Measurements from ENCODE around the gene ZNF678.

ZNF678 gene

DNA sequence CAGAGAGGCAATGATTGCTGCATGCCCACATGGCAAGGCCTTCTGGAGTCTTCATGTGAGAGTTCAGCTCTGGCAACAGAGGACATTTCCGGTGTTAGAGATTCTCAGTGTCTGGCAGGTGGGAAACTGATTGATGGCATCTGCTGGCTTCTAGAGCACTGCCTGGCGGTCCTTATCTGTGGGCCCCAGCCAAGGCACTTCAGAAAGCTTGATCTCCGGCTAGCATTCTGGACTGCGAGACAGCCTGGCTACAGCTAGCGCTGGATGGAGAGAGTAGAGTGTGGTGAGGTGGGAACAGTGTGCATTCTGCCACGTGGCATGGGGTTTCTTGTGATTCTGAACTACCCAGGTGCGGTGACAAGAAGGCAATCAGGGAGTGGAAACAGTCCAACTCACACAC lies 9.4 kb downstream of the ZNF678 start:
- Histone ChIP-seq H3K4me3 (ENCODE audit: low read depth, low read length) (no peak overlapping the region), H3K27ac (ENCODE audit: extremely low read depth, low read depth, low read length) (no peak overlapping the region), H3K9me3 (ENCODE audit: control insufficient read depth, insufficient read depth, low read depth, low read length) (no peaks in the 10 kb centered on the region; the same call in 1 of the 2 replicates), H3K4me1 (ENCODE audit: control insufficient read depth, insufficient read depth, low read length) (no peaks in the 10 kb centered on the region), H3K36me3 (ENCODE audit: control insufficient read depth in 2 of 2, insufficient read depth in 1 of 2, low read length in 2 of 2) (peaks cover 0 to 3% of the 10 kb centered on the region in 2 experiments; a peak in 1 of 3 replicates)
- CTCF ChIA-PET = interaction anchor here (1.1 kb wide), 1 partner anchor 9 kb away, joined by 4 read pairs; no protein-coding TSS in a partner anchor
- POLR2A ChIA-PET = no interaction called here
- no peak for TF ChIP-seq ZNF184 (tag by site-specific recombination; IDR thresholded peaks at IDR 0.05)
- TF ChIP-seq ZNF707 (tag by site-specific recombination; IDR thresholded peaks at IDR 0.05) = no peak

GRCh38 chr1:227574926-227575325 lies 11.6 kb downstream of the ZNF678 start:
- Histone ChIP-seq H3K4me1 (ENCODE audit: control insufficient read depth, insufficient read depth, low read length) (no peaks in the 10 kb centered on the region), H3K9me3 (ENCODE audit: control insufficient read depth, insufficient read depth, low read depth, low read length) (no peaks in the 10 kb centered on the region; the same call in 1 of the 2 replicates), H3K27ac (ENCODE audit: extremely low read depth, low read depth, low read length) (no peak overlapping the region), H3K36me3 (ENCODE audit: control insufficient read depth in 2 of 2, insufficient read depth in 1 of 2, low read length in 2 of 2) (peaks cover 0 to 3% of the 10 kb centered on the region in 2 experiments; a peak in 1 of 3 replicates), H3K4me3 (ENCODE audit: low read depth, low read length) (no peak overlapping the region)
- POLR2A ChIA-PET = no interaction called here
- no peak for TF ChIP-seq KLF1 (tag by site-specific recombination; IDR thresholded peaks at IDR 0.05)
- TF ChIP-seq GLI4 (tag by site-specific recombination; IDR thresholded peaks at IDR 0.05) = no peak
- TF ChIP-seq PBX3 (CRISPR knock-in tag; IDR thresholded peaks at IDR 0.05) = no peak
- TF ChIP-seq, protein P1, sequence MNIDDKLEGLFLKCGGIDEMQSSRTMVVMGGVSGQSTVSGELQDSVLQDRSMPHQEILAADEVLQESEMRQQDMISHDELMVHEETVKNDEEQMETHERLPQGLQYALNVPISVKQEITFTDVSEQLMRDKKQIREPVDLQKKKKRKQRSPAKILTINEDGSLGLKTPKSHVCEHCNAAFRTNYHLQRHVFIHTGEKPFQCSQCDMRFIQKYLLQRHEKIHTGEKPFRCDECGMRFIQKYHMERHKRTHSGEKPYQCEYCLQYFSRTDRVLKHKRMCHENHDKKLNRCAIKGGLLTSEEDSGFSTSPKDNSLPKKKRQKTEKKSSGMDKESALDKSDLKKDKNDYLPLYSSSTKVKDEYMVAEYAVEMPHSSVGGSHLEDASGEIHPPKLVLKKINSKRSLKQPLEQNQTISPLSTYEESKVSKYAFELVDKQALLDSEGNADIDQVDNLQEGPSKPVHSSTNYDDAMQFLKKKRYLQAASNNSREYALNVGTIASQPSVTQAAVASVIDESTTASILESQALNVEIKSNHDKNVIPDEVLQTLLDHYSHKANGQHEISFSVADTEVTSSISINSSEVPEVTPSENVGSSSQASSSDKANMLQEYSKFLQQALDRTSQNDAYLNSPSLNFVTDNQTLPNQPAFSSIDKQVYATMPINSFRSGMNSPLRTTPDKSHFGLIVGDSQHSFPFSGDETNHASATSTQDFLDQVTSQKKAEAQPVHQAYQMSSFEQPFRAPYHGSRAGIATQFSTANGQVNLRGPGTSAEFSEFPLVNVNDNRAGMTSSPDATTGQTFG (tag by site-specific recombination; IDR thresholded peaks at IDR 0.05; ENCODE audit: borderline replicate concordance) = no peak
- TF ChIP-seq SETDB1 (IDR thresholded peaks at IDR 0.05; ENCODE audit: insufficient read length, low read length) = peak; percentile 60
- TF ChIP-seq ZNF280D (tag by site-specific recombination; IDR thresholded peaks at IDR 0.05) = peak; percentile 95
- no peak for TF ChIP-seq WT1 (tag by site-specific recombination; IDR thresholded peaks at IDR 0.05)
- TF ChIP-seq, protein P2, sequence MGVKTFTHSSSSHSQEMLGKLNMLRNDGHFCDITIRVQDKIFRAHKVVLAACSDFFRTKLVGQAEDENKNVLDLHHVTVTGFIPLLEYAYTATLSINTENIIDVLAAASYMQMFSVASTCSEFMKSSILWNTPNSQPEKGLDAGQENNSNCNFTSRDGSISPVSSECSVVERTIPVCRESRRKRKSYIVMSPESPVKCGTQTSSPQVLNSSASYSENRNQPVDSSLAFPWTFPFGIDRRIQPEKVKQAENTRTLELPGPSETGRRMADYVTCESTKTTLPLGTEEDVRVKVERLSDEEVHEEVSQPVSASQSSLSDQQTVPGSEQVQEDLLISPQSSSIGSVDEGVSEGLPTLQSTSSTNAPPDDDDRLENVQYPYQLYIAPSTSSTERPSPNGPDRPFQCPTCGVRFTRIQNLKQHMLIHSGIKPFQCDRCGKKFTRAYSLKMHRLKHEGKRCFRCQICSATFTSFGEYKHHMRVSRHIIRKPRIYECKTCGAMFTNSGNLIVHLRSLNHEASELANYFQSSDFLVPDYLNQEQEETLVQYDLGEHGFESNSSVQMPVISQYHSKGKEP (tag by site-specific recombination; IDR thresholded peaks at IDR 0.05) = no peak
- TF ChIP-seq ZNF24 (tag by site-specific recombination; IDR thresholded peaks at IDR 0.05) = no peak
- TF ChIP-seq ZNF544 (tag by site-specific recombination; IDR thresholded peaks at IDR 0.05) = no peak
- no peak for TF ChIP-seq ZNF660 (tag by site-specific recombination; IDR thresholded peaks at IDR 0.05)
- CTCF ChIA-PET = no interaction called here

GRCh38 chr1:227576189-227576588 lies 12.8 kb downstream of the ZNF678 start:
- ChIA-PET POLR2A (no interaction called here), CTCF (interaction anchor here (0.7 kb wide), 1 partner anchor 292 kb away, joined by 4 read pairs; no protein-coding TSS in a partner anchor)
- no peaks in the 10 kb centered on the region for H3K4me1 ChIP-seq (ENCODE audit: control insufficient read depth, insufficient read depth, low read length)
- H3K9me3 ChIP-seq (ENCODE audit: control insufficient read depth, insufficient read depth, low read depth, low read length) = no peaks in the 10 kb centered on the region; the same call in 1 of the 2 replicates
- no peak overlapping the region for H3K27ac ChIP-seq (ENCODE audit: extremely low read depth, low read depth, low read length)
- no peak overlapping the region for H3K4me3 ChIP-seq (ENCODE audit: low read depth, low read length)
- peaks cover 0 to 3% of the 10 kb centered on the region in 2 experiments; a peak in 1 of 3 replicates for H3K36me3 ChIP-seq (ENCODE audit: control insufficient read depth in 2 of 2, insufficient read depth in 1 of 2, low read length in 2 of 2)
- TF ChIP-seq ZNF175 (tag by site-specific recombination; IDR thresholded peaks at IDR 0.05) = no peak
- TF ChIP-seq ZNF624 (tag by site-specific recombination; IDR thresholded peaks at IDR 0.05) = no peak
- no peak for TF ChIP-seq KLF10 (tag by site-specific recombination; IDR thresholded peaks at IDR 0.05)
- no peak for TF ChIP-seq ZNF354C (tag by site-specific recombination; IDR thresholded peaks at IDR 0.05; ENCODE audit: borderline replicate concordance, low read depth)
- TF ChIP-seq ZSCAN30 (tag by site-specific recombination; IDR thresholded peaks at IDR 0.05) = no peak
- TF ChIP-seq KLF7 (tag by site-specific recombination; IDR thresholded peaks at IDR 0.05; ENCODE audit: borderline replicate concordance) = no peak
- no peak for TF ChIP-seq ZNF26 (tag by site-specific recombination; IDR thresholded peaks at IDR 0.05)
- no peak for TF ChIP-seq ZNF23 (tag by site-specific recombination; IDR thresholded peaks at IDR 0.05; ENCODE audit: borderline replicate concordance)
- TF ChIP-seq ZNF16 (tag by site-specific recombination; IDR thresholded peaks at IDR 0.05; ENCODE audit: low read depth) = no peak
- TF ChIP-seq ZNF664 (tag by site-specific recombination; IDR thresholded peaks at IDR 0.05) = no peak
